Vagina (tissue), 2 donors: Measurements from ENCODE around the gene C7. TPM values are rescaled to one million over a fixed set of nuclear protein-coding genes. Genes with fewer than 3 reads are reported as not detected.
"Not testable (repeated sequence)": the region's sequence is repeated elsewhere in the genome, so short reads cannot be mapped to it uniquely, and the experiment has no call there.

Experiments used
- DNase-seq, 2 donors: peaks; one replicate each; pipeline ENCODE4 v3.0.0-alpha.2; 2017; ENCODE audit errors: extremely low spot score in 2 of 2
- H3K27ac ChIP-seq: fragments of 200-600 bp; sonication (generic); one replicate; pipeline ENCODE4 v1.5.1; 2019
- H3K27me3 ChIP-seq: fragments of 200-600 bp; sonication (generic); one replicate; pipeline ENCODE4 v1.5.1; 2019
- H3K36me3 ChIP-seq, 2 donors: fragments of 200-600 bp; sonication (generic); one replicate each; pipeline ENCODE4 v1.5.1; 2017 to 2019
- H3K4me1 ChIP-seq: fragments of 200-600 bp; sonication (generic); one replicate; pipeline ENCODE4 v1.5.1; 2019
- H3K4me3 ChIP-seq, 2 donors: fragments of 200-600 bp; sonication (generic); 1 replicate in 1 of 2; 2 replicates in 1 of 2; pipeline ENCODE4 v1.5.1; 2016 to 2019
- H3K9me3 ChIP-seq: fragments of 200-600 bp; sonication (generic); one replicate; pipeline ENCODE4 v1.5.1; 2019
- CTCF ChIP-seq, 3 experiments: fragments of 450-650 bp in 2 of 3; fragments of 200-600 bp in 1 of 3; sonication (generic) in 1 of 3; IDR thresholded peaks; one replicate each; pipeline ENCODE4 v1.5.1; 2017 to 2019; ENCODE audit warnings: antibody characterized with exemption in 3 of 3, mild to moderate bottlenecking in 2 of 3, moderate library complexity in 2 of 3
- POLR2A ChIP-seq, 2 donors: fragments of 450-650 bp; IDR thresholded peaks; one replicate each; pipeline ENCODE4 v1.6.1; 2017; ENCODE audit warnings: antibody characterized with exemption in 2 of 2, mild to moderate bottlenecking in 2 of 2, moderate library complexity in 2 of 2
- POLR2AphosphoS5 ChIP-seq, 2 donors: sonication (generic); formaldehyde crosslinking; IDR thresholded peaks; one replicate each; pipeline ENCODE4 v1.9.0; 2017; ENCODE audit warnings: antibody characterized with exemption in 2 of 2, mild to moderate bottlenecking in 2 of 2, low read depth in 1 of 2; ENCODE audit not compliant: insufficient read depth in 1 of 2
- intact Hi-C: fragments of 100-400 bp; cut with DNase I; formaldehyde crosslinking; loops from one replicate; pipeline ENCODE4 v1.15.1; 2023
- total RNA-seq: library from RNA; depleted of rRNA; stranded (reverse); fragments of >200 nt; gene quantifications from one replicate; pipeline ENCODE4 v1.2.3, GENCODE V29; 2016

C7 gene
- total RNA-seq, 1 donor from 2014 or later = 385 TPM

DNA sequence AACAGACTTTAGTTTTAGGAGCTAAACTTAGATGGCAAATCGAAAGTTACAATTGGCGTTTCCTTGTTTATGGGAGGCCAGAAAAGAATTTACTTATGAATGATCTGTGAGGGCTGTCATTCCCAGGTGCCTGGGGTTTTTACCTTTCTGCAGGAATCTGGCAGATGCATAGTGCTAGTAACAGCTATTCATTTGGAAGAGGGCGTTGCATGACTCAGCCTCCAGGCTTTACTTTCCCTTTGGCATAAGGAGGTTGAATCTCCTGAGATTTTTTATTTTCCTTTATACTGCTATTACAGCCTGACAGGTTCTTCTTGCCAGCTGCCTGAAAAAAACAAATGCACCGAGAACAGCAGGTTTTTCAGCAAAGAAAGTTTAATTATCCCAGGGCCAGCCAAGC is 38.1 kb upstream of the C7 start:
- DNase-seq = peak in 1 of 2 donors; percentile 4
- no peaks in the 10 kb centered on the region for H3K9me3 ChIP-seq
- no peaks in the 10 kb centered on the region for H3K4me1 ChIP-seq
- H3K27me3 ChIP-seq = no peaks in the 10 kb centered on the region
- intact Hi-C loops = loop anchor here (10.0 kb wide), 1 partner anchor 1286 kb away; no protein-coding TSS in a partner anchor
- no peak overlapping the region for H3K27ac ChIP-seq
- no peak overlapping the region for H3K4me3 ChIP-seq
- TF ChIP-seq POLR2AphosphoS5 (IDR thresholded peaks at IDR 0.05; ENCODE audit: insufficient read depth in 1 of 2, low read depth in 1 of 2) (no peak), CTCF (IDR thresholded peaks at IDR 0.05) (no peak)
- no peaks in the 10 kb centered on the region for H3K36me3 ChIP-seq

DNA sequence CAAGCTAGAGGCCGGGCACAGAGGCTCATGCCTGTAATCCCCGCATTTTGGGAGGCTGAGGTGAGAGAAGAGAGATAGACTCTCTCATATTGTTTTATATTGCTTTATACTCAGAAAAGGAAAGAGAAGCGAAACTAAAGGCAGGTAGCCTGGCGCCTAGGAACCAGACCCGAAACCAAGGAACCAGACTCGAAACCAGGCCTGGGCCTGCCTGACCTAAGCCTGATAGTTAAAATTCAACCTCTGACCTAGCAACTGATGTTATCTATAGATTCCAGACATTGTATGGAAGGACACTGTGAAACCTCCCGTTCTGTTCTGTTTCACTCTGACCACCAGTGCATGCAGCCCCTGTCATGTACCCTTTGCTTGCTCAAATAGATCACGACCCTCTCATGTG is 37.0 kb upstream of the C7 start:
- not testable (repeated sequence) for H3K4me1 ChIP-seq, H3K27ac ChIP-seq, H3K9me3 ChIP-seq, H3K27me3 ChIP-seq, H3K4me3 ChIP-seq, H3K36me3 ChIP-seq
- intact Hi-C loops = loop anchor here (10.0 kb wide), 1 partner anchor 1287 kb away; no protein-coding TSS in a partner anchor
- DNase-seq = peak in 1 of 2 donors; percentile 22

- H3K4me3 ChIP-seq = no peak overlapping the region
- DNase-seq = peak in 1 of 2 donors; percentile 34
- no peaks in the 10 kb centered on the region for H3K36me3 ChIP-seq
- H3K4me1 ChIP-seq = no peaks in the 10 kb centered on the region
- H3K27ac ChIP-seq = no peak overlapping the region
- intact Hi-C loops = loop anchor here (10.0 kb wide), 1 partner anchor 1289 kb away; no protein-coding TSS in a partner anchor
- TF ChIP-seq POLR2A (IDR thresholded peaks at IDR 0.05) = no peak
- no peak for TF ChIP-seq CTCF (IDR thresholded peaks at IDR 0.05)
- TF ChIP-seq POLR2AphosphoS5 (IDR thresholded peaks at IDR 0.05; ENCODE audit: insufficient read depth in 1 of 2, low read depth in 1 of 2) = no peak
- no peaks in the 10 kb centered on the region for H3K27me3 ChIP-seq
- H3K9me3 ChIP-seq = no peaks in the 10 kb centered on the region
These were observed 35.9 kb upstream of the C7 start for GRCh38 chr5:40873286-40873880.

- intact Hi-C loops = loop anchor here (10.0 kb wide), 1 partner anchor 1291 kb away; no protein-coding TSS in a partner anchor
- DNase-seq = no peak
- no peaks in the 10 kb centered on the region for H3K36me3 ChIP-seq
- no peaks in the 10 kb centered on the region for H3K9me3 ChIP-seq
- H3K27me3 ChIP-seq = no peaks in the 10 kb centered on the region
- no peaks in the 10 kb centered on the region for H3K4me1 ChIP-seq
- H3K27ac ChIP-seq = no peak overlapping the region
- H3K4me3 ChIP-seq = no peak overlapping the region
- no peak for TF ChIP-seq CTCF (IDR thresholded peaks at IDR 0.05)
These were observed 33.3 kb upstream of the C7 start for GRCh38 chr5:40875958-40876357.

- TF ChIP-seq POLR2A (IDR thresholded peaks at IDR 0.05) (no peak), CTCF (IDR thresholded peaks at IDR 0.05) (no peak), POLR2AphosphoS5 (IDR thresholded peaks at IDR 0.05; ENCODE audit: insufficient read depth in 1 of 2, low read depth in 1 of 2) (no peak)
- H3K4me1 ChIP-seq = no peaks in the 10 kb centered on the region
- no peaks in the 10 kb centered on the region for H3K27me3 ChIP-seq
- H3K27ac ChIP-seq = no peak overlapping the region
- peaks cover 3% of the 10 kb centered on the region for H3K9me3 ChIP-seq
- no peak overlapping the region for H3K4me3 ChIP-seq
- no peaks in the 10 kb centered on the region for H3K36me3 ChIP-seq
- intact Hi-C loops = loop anchor here (10.0 kb wide), 1 partner anchor 1293 kb away; no protein-coding TSS in a partner anchor
- no peak for DNase-seq
These were observed 31.8 kb upstream of the C7 start for GRCh38 chr5:40877371-40877988.
